Mucosa of stomach (tissue), 1 donor: ENCODE data around the gene RERE.

Source experiments
- H3K27me3 ChIP-seq: one replicate; pipeline ENCODE4 v1.7.0; 2013; ENCODE audit warnings: mild to moderate bottlenecking, low read length; ENCODE audit not compliant: control insufficient read depth, insufficient read depth
- H3K36me3 ChIP-seq: one replicate; pipeline ENCODE4 v1.7.0; 2013; ENCODE audit warnings: low read length; ENCODE audit not compliant: control insufficient read depth, insufficient read depth
- H3K4me1 ChIP-seq: one replicate; pipeline ENCODE4 v1.7.0; 2013; ENCODE audit warnings: mild to moderate bottlenecking, low read length; ENCODE audit not compliant: control insufficient read depth, insufficient read depth
- H3K4me3 ChIP-seq: one replicate; pipeline ENCODE4 v1.7.0; 2013; ENCODE audit warnings: low read length
- H3K9ac ChIP-seq: one replicate; pipeline ENCODE4 v1.7.0; 2013; ENCODE audit warnings: mild to moderate bottlenecking, low read length, moderate library complexity
- H3K9me3 ChIP-seq: one replicate; pipeline ENCODE4 v1.7.0; 2013; ENCODE audit warnings: mild to moderate bottlenecking, low read length, moderate library complexity; ENCODE audit not compliant: control insufficient read depth
- donor health status: Pancreatic carcinoma.

RERE gene

GRCh38 chr1:8349473-8349865 is 468.0 kb downstream of the RERE start:
- peaks cover 10% of the 10 kb centered on the region for H3K4me1 ChIP-seq
- H3K27me3 ChIP-seq = peaks cover 4% of the 10 kb centered on the region
- no peak overlapping the region for H3K9ac ChIP-seq
- H3K36me3 ChIP-seq = no peaks in the 10 kb centered on the region
- no peaks in the 10 kb centered on the region for H3K9me3 ChIP-seq
- H3K4me3 ChIP-seq = no peak overlapping the region

GRCh38 chr1:8348777-8349472 is 468.5 kb downstream of the RERE start:
- no peak overlapping the region for H3K4me3 ChIP-seq
- H3K27me3 ChIP-seq = peaks cover 4% of the 10 kb centered on the region
- H3K9ac ChIP-seq = no peak overlapping the region
- no peaks in the 10 kb centered on the region for H3K9me3 ChIP-seq
- no peaks in the 10 kb centered on the region for H3K36me3 ChIP-seq
- peaks cover 12% of the 10 kb centered on the region for H3K4me1 ChIP-seq

- peaks cover 4% of the 10 kb centered on the region for H3K27me3 ChIP-seq
- H3K9me3 ChIP-seq = no peaks in the 10 kb centered on the region
- no peak overlapping the region for H3K4me3 ChIP-seq
- peaks cover 16% of the 10 kb centered on the region for H3K4me1 ChIP-seq
- no peak overlapping the region for H3K9ac ChIP-seq
- H3K36me3 ChIP-seq = no peaks in the 10 kb centered on the region
Measured at GRCh38 chr1:8348047-8348776, 469.2 kb downstream of the RERE start.

- Histone ChIP-seq H3K4me1 (peaks cover 19% of the 10 kb centered on the region), H3K27me3 (peaks cover 4% of the 10 kb centered on the region), H3K36me3 (no peaks in the 10 kb centered on the region), H3K9me3 (no peaks in the 10 kb centered on the region), H3K4me3 (no peak overlapping the region), H3K9ac (no peak overlapping the region)
Measured at GRCh38 chr1:8347635-8348034, 469.8 kb downstream of the RERE start.

- Histone ChIP-seq H3K4me1 (peaks cover 15% of the 10 kb centered on the region), H3K9me3 (no peaks in the 10 kb centered on the region), H3K9ac (no peak overlapping the region), H3K36me3 (no peaks in the 10 kb centered on the region), H3K4me3 (no peak overlapping the region), H3K27me3 (peaks cover 4% of the 10 kb centered on the region)
Measured at GRCh38 chr1:8345621-8346415, 471.6 kb downstream of the RERE start.

GRCh38 chr1:8344893-8345507 is 472.4 kb downstream of the RERE start:
- Histone ChIP-seq H3K27me3 (peaks cover 4% of the 10 kb centered on the region), H3K36me3 (no peaks in the 10 kb centered on the region), H3K9me3 (no peaks in the 10 kb centered on the region), H3K9ac (no peak overlapping the region), H3K4me3 (no peak overlapping the region), H3K4me1 (peaks cover 15% of the 10 kb centered on the region)

GRCh38 chr1:8343464-8344001 is 473.9 kb downstream of the RERE start:
- Histone ChIP-seq H3K4me3 (no peak overlapping the region), H3K9me3 (no peaks in the 10 kb centered on the region), H3K4me1 (peaks cover 10% of the 10 kb centered on the region), H3K9ac (no peak overlapping the region), H3K36me3 (no peaks in the 10 kb centered on the region), H3K27me3 (peaks cover 4% of the 10 kb centered on the region)

GRCh38 chr1:8343044-8343443 is 474.4 kb downstream of the RERE start:
- Histone ChIP-seq H3K4me3 (no peak overlapping the region), H3K9ac (no peak overlapping the region), H3K4me1 (peaks cover 10% of the 10 kb centered on the region), H3K9me3 (no peaks in the 10 kb centered on the region), H3K27me3 (peaks cover 2% of the 10 kb centered on the region), H3K36me3 (no peaks in the 10 kb centered on the region)

- Histone ChIP-seq H3K4me3 (no peak overlapping the region), H3K9me3 (no peaks in the 10 kb centered on the region), H3K9ac (no peak overlapping the region), H3K4me1 (peaks cover 10% of the 10 kb centered on the region), H3K36me3 (no peaks in the 10 kb centered on the region), H3K27me3 (no peaks in the 10 kb centered on the region)
Measured at GRCh38 chr1:8342325-8342724, 475.1 kb downstream of the RERE start.

- Histone ChIP-seq H3K36me3 (no peaks in the 10 kb centered on the region), H3K4me3 (no peak overlapping the region)
Measured at GRCh38 chr1:8340448-8340847, 477.0 kb downstream of the RERE start.

GRCh38 chr1:8339203-8339600 is 478.2 kb downstream of the RERE start:
- no peak overlapping the region for H3K4me3 ChIP-seq
- no peaks in the 10 kb centered on the region for H3K27me3 ChIP-seq
- H3K36me3 ChIP-seq = no peaks in the 10 kb centered on the region
- no peak overlapping the region for H3K9ac ChIP-seq
- H3K4me1 ChIP-seq = peaks cover 10% of the 10 kb centered on the region
- no peaks in the 10 kb centered on the region for H3K9me3 ChIP-seq

More at GRCh38 chr1:8340448-8340847, 477.0 kb downstream of the RERE start:
- H3K9me3 ChIP-seq = no peaks in the 10 kb centered on the region
- no peaks in the 10 kb centered on the region for H3K27me3 ChIP-seq
- peaks cover 10% of the 10 kb centered on the region for H3K4me1 ChIP-seq
- no peak overlapping the region for H3K9ac ChIP-seq
